ENCODE data around the gene ARHGEF17. TPM values are rescaled to one million over a fixed set of nuclear protein-coding genes. Genes with fewer than 3 reads are reported as not detected.

The ARHGEF17 gene
- polyA plus RNA-seq, 2 donors: 8.2 to 11.8 TPM

DNA sequence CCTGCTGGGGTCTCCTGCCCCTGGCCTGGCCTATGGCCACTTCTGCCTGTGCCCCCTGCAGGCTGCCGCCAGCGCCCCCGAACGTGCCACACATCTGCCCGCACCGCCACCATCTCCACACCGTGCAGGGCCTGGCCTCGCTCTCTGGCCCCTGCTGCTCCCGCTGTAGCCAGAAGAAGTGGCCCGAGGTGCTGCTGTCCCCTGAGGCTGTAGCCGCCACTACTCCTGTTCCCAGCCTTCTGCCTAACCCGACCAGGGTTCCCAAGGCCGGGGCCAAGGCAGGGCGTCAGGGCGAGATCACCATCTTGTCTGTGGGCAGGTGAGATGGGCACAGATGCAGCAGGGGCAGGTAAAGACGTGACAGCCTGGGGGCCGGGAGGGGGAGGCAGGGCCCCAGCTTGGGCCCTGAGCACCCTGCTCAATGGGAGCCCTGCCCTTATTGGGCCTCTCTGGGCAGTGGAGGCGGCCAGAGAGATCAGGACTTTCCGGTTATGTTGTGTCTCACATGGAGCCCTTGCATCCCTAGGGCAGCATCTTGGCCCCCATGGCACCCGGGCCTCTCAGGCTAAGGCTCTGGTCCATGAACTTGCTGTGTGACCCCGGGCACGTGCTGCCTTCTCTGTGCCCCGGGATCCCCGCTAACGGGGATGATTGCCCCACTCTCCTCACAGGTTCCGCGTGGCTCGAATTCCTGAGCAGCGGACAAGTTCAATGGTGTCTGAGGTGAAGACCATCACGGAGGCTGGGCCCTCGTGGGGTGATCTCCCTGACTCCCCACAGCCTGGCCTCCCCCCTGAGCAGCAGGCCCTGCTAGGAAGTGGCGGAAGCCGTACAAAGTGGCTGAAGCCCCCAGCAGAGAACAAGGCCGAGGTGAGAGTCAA, 86.6 kb downstream of the ARHGEF17 start:
- Histone ChIP-seq H3K4me1 (ENCODE audit: control insufficient read depth in 2 of 2, insufficient read depth in 2 of 2, low read length in 1 of 2) (no peaks in the 10 kb centered on the region), H3K9me3 (ENCODE audit: control insufficient read depth in 2 of 2, insufficient read depth in 1 of 2, low read depth in 1 of 2, low read length in 1 of 2) (no peaks in the 10 kb centered on the region), H3K4me3 (ENCODE audit: low read depth in 1 of 2, low read length in 2 of 2) (no peak overlapping the region), H3K27me3 (ENCODE audit: control insufficient read depth in 1 of 2, insufficient read depth in 2 of 2, low read length in 2 of 2) (no peaks in the 10 kb centered on the region), H3K27ac (ENCODE audit: low read depth in 2 of 2, low read length in 1 of 2) (no peak overlapping the region), H3K36me3 (ENCODE audit: control insufficient read depth in 2 of 2, insufficient read depth in 2 of 2, low read length in 1 of 2) (peaks cover under 1 to 13% of the 10 kb centered on the region in 2 donors)
- WGBS, 2 donors: 90 to 91% methylated on average over 30 to 34 of the region's 34 CpGs

- Histone ChIP-seq H3K9me3 (ENCODE audit: control insufficient read depth in 2 of 2, insufficient read depth in 1 of 2, low read depth in 1 of 2, low read length in 1 of 2) (no peaks in the 10 kb centered on the region), H3K4me1 (ENCODE audit: control insufficient read depth in 2 of 2, insufficient read depth in 2 of 2, low read length in 1 of 2) (no peaks in the 10 kb centered on the region), H3K27me3 (ENCODE audit: control insufficient read depth in 1 of 2, insufficient read depth in 2 of 2, low read length in 2 of 2) (no peaks in the 10 kb centered on the region), H3K27ac (ENCODE audit: low read depth in 2 of 2, low read length in 1 of 2) (no peak overlapping the region), H3K36me3 (ENCODE audit: control insufficient read depth in 2 of 2, insufficient read depth in 2 of 2, low read length in 1 of 2) (peaks cover 0 to 13% of the 10 kb centered on the region in 2 donors), H3K4me3 (ENCODE audit: low read depth in 1 of 2, low read length in 2 of 2) (no peak overlapping the region)
- 77 to 86% methylated on average over 22 of the region's 22 CpGs for WGBS, 2 donors
Observed at GRCh38 chr11:73395297-73396208, 87.5 kb downstream of the ARHGEF17 start.

GRCh38 chr11:73396251-73396930, 88.3 kb downstream of the ARHGEF17 start:
- Histone ChIP-seq H3K9me3 (ENCODE audit: control insufficient read depth in 2 of 2, insufficient read depth in 1 of 2, low read depth in 1 of 2, low read length in 1 of 2) (no peaks in the 10 kb centered on the region), H3K27me3 (ENCODE audit: control insufficient read depth in 1 of 2, insufficient read depth in 2 of 2, low read length in 2 of 2) (no peaks in the 10 kb centered on the region), H3K4me3 (ENCODE audit: low read depth in 1 of 2, low read length in 2 of 2) (no peak overlapping the region), H3K4me1 (ENCODE audit: control insufficient read depth in 2 of 2, insufficient read depth in 2 of 2, low read length in 1 of 2) (no peaks in the 10 kb centered on the region), H3K27ac (ENCODE audit: low read depth in 2 of 2, low read length in 1 of 2) (no peak overlapping the region), H3K36me3 (ENCODE audit: control insufficient read depth in 2 of 2, insufficient read depth in 2 of 2, low read length in 1 of 2) (peaks cover 0 to 13% of the 10 kb centered on the region in 2 donors)
- 67 to 70% methylated on average over 6 of the region's 6 CpGs for WGBS, 2 donors

- Histone ChIP-seq H3K4me3 (ENCODE audit: low read depth in 1 of 2, low read length in 2 of 2) (no peak overlapping the region), H3K4me1 (ENCODE audit: control insufficient read depth in 2 of 2, insufficient read depth in 2 of 2, low read length in 1 of 2) (no peaks in the 10 kb centered on the region), H3K27ac (ENCODE audit: low read depth in 2 of 2, low read length in 1 of 2) (no peak overlapping the region), H3K36me3 (ENCODE audit: control insufficient read depth in 2 of 2, insufficient read depth in 2 of 2, low read length in 1 of 2) (peaks cover 0 to 13% of the 10 kb centered on the region in 2 donors), H3K9me3 (ENCODE audit: control insufficient read depth in 2 of 2, insufficient read depth in 1 of 2, low read depth in 1 of 2, low read length in 1 of 2) (no peaks in the 10 kb centered on the region), H3K27me3 (ENCODE audit: control insufficient read depth in 1 of 2, insufficient read depth in 2 of 2, low read length in 2 of 2) (no peaks in the 10 kb centered on the region)
- 76 to 83% methylated on average over 7 of the region's 7 CpGs for WGBS, 2 donors
Observed at GRCh38 chr11:73396985-73397384, 88.9 kb downstream of the ARHGEF17 start.

DNA sequence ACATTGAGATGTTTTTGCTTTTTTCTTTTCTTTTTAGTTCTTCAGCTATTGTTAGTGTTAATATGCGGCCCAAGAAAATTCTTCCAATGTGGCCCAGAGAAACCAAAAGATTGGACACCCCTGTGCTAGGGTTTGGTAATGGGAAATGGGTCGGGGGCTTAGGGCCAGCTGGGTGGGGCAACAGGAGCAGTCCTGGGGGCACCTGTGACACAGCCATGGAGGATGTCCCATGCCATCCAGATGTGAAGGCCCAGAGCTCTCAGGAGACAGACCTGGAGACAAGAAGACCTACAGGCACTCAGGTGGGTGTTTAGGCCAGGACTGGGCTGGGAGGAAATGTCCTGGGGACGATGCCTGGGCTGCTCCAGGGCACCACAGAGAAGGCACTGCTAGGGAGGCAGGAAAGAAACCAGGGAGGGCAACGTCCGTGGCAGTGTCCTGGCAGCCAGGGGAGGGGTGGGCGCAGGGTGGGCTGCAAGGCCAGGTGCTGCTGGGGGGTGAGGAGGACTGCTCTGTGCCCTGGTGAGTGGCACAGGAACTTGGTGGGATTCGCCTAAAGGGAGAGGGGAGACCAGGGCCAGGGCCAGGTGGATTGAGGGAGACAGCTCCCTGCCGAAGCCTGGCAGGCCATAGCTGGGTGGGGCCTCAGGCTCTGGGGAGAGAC, 89.5 kb downstream of the ARHGEF17 start:
- no peak overlapping the region for H3K4me3 ChIP-seq (ENCODE audit: low read depth in 1 of 2, low read length in 2 of 2)
- 80 to 88% methylated on average over 8 of the region's 8 CpGs for WGBS, 2 donors
- no peaks in the 10 kb centered on the region for H3K4me1 ChIP-seq (ENCODE audit: control insufficient read depth in 2 of 2, insufficient read depth in 2 of 2, low read length in 1 of 2)
- no peak overlapping the region for H3K27ac ChIP-seq (ENCODE audit: low read depth in 2 of 2, low read length in 1 of 2)
- H3K27me3 ChIP-seq (ENCODE audit: control insufficient read depth in 1 of 2, insufficient read depth in 2 of 2, low read length in 2 of 2): no peaks in the 10 kb centered on the region
- H3K36me3 ChIP-seq (ENCODE audit: control insufficient read depth in 2 of 2, insufficient read depth in 2 of 2, low read length in 1 of 2): peaks cover 0 to 9% of the 10 kb centered on the region in 2 donors
- H3K9me3 ChIP-seq (ENCODE audit: control insufficient read depth in 2 of 2, insufficient read depth in 1 of 2, low read depth in 1 of 2, low read length in 1 of 2): no peaks in the 10 kb centered on the region

- H3K4me1 ChIP-seq (ENCODE audit: control insufficient read depth in 2 of 2, insufficient read depth in 2 of 2, low read length in 1 of 2): no peaks in the 10 kb centered on the region
- no peaks in the 10 kb centered on the region for H3K9me3 ChIP-seq (ENCODE audit: control insufficient read depth in 2 of 2, insufficient read depth in 1 of 2, low read depth in 1 of 2, low read length in 1 of 2)
- H3K27me3 ChIP-seq (ENCODE audit: control insufficient read depth in 1 of 2, insufficient read depth in 2 of 2, low read length in 2 of 2): no peaks in the 10 kb centered on the region
- 78 to 82% methylated on average over 5 of the region's 5 CpGs for WGBS, 2 donors
- peaks cover 0 to 9% of the 10 kb centered on the region in 2 donors for H3K36me3 ChIP-seq (ENCODE audit: control insufficient read depth in 2 of 2, insufficient read depth in 2 of 2, low read length in 1 of 2)
- no peak overlapping the region for H3K27ac ChIP-seq (ENCODE audit: low read depth in 2 of 2, low read length in 1 of 2)
- no peak overlapping the region for H3K4me3 ChIP-seq (ENCODE audit: low read depth in 1 of 2, low read length in 2 of 2)
Observed at GRCh38 chr11:73398132-73398526, 90.1 kb downstream of the ARHGEF17 start.

GRCh38 chr11:73398721-73399120, 90.6 kb downstream of the ARHGEF17 start:
- Histone ChIP-seq H3K4me3 (ENCODE audit: low read depth in 1 of 2, low read length in 2 of 2) (no peak overlapping the region), H3K36me3 (ENCODE audit: control insufficient read depth in 2 of 2, insufficient read depth in 2 of 2, low read length in 1 of 2) (peaks cover 0 to 9% of the 10 kb centered on the region in 2 donors), H3K4me1 (ENCODE audit: control insufficient read depth in 2 of 2, insufficient read depth in 2 of 2, low read length in 1 of 2) (no peaks in the 10 kb centered on the region), H3K9me3 (ENCODE audit: control insufficient read depth in 2 of 2, insufficient read depth in 1 of 2, low read depth in 1 of 2, low read length in 1 of 2) (no peaks in the 10 kb centered on the region), H3K27me3 (ENCODE audit: control insufficient read depth in 1 of 2, insufficient read depth in 2 of 2, low read length in 2 of 2) (no peaks in the 10 kb centered on the region), H3K27ac (ENCODE audit: low read depth in 2 of 2, low read length in 1 of 2) (no peak overlapping the region)
- WGBS, 2 donors: 98 to 100% methylated on average over 2 of the region's 2 CpGs

GRCh38 chr11:73399159-73399590, 91.1 kb downstream of the ARHGEF17 start:
- H3K36me3 ChIP-seq (ENCODE audit: control insufficient read depth in 2 of 2, insufficient read depth in 2 of 2, low read length in 1 of 2): peaks cover 0 to 9% of the 10 kb centered on the region in 2 donors
- WGBS, 2 donors: 66 to 77% methylated on average over 6 of the region's 6 CpGs
- no peaks in the 10 kb centered on the region for H3K27me3 ChIP-seq (ENCODE audit: control insufficient read depth in 1 of 2, insufficient read depth in 2 of 2, low read length in 2 of 2)
- H3K4me3 ChIP-seq (ENCODE audit: low read depth in 1 of 2, low read length in 2 of 2): no peak overlapping the region
- no peaks in the 10 kb centered on the region for H3K4me1 ChIP-seq (ENCODE audit: control insufficient read depth in 2 of 2, insufficient read depth in 2 of 2, low read length in 1 of 2)
- H3K27ac ChIP-seq (ENCODE audit: low read depth in 2 of 2, low read length in 1 of 2): no peak overlapping the region
- H3K9me3 ChIP-seq (ENCODE audit: control insufficient read depth in 2 of 2, insufficient read depth in 1 of 2, low read depth in 1 of 2, low read length in 1 of 2): no peaks in the 10 kb centered on the region

- no peaks in the 10 kb centered on the region for H3K9me3 ChIP-seq (ENCODE audit: control insufficient read depth in 2 of 2, insufficient read depth in 1 of 2, low read depth in 1 of 2, low read length in 1 of 2)
- no peak overlapping the region for H3K27ac ChIP-seq (ENCODE audit: low read depth in 2 of 2, low read length in 1 of 2)
Observed at GRCh38 chr11:73399636-73400035, 91.6 kb downstream of the ARHGEF17 start.

More at GRCh38 chr11:73399636-73400035, 91.6 kb downstream of the ARHGEF17 start:
- Histone ChIP-seq H3K4me3 (ENCODE audit: low read depth in 1 of 2, low read length in 2 of 2) (no peak overlapping the region), H3K4me1 (ENCODE audit: control insufficient read depth in 2 of 2, insufficient read depth in 2 of 2, low read length in 1 of 2) (no peaks in the 10 kb centered on the region), H3K27me3 (ENCODE audit: control insufficient read depth in 1 of 2, insufficient read depth in 2 of 2, low read length in 2 of 2) (no peaks in the 10 kb centered on the region), H3K36me3 (ENCODE audit: control insufficient read depth in 2 of 2, insufficient read depth in 2 of 2, low read length in 1 of 2) (peaks cover 0 to 9% of the 10 kb centered on the region in 2 donors)
- WGBS, 2 donors: 88 to 92% methylated on average over 4 of the region's 4 CpGs

Measured in esophagus (tissue), 2 donors.